Measurements from ENCODE around the gene RGS7. TPM values are rescaled to one million over a fixed set of nuclear protein-coding genes. Genes with fewer than 3 reads are reported as not detected.
"Not testable (repeated sequence)": the region's sequence is repeated elsewhere in the genome, so short reads cannot be mapped to it uniquely, and the experiment has no call there.

The RGS7 gene
- total and polyA plus RNA-seq, 2 experiments from 2014 or later = 0.32 to 1.7 TPM

DNA sequence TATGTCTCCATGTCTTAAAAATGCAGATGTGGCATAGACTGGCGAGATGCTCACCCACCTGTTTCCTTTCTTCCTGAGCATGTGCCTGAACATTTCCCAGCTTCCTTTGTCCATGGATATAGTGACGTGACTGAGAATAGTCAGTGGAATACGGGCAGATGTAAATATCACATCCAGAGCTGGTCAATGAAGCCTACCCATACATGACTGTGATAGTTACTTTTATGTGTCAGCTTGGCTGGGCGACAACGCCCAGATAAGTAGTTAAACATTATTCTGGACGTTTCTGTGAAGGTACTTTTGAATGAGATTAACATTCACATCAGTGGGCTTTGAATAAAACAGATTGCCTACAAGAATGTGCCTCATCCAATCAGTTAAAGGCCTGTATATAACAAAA, 135.7 kb downstream of the RGS7 start:
- H3K9ac ChIP-seq = no peak overlapping the region
- H2AFZ ChIP-seq = no peak overlapping the region
- no peaks in the 10 kb centered on the region for H3K36me3 ChIP-seq (ENCODE audit: low read depth)
- H3K27ac ChIP-seq = no peak overlapping the region
- no peak overlapping the region for H3K4me3 ChIP-seq
- H3K79me2 ChIP-seq (ENCODE audit: insufficient read depth) = no peaks in the 10 kb centered on the region
- in situ Hi-C loops (cut with MboI) = no loop called here
- whole genome bisulfite sequencing, 2 experiments (ENCODE audit: low coverage in 1 of 2, low lambda C conversion rate in 2 of 2, missing lambda C conversion rate in 2 of 2) = 21 to 26% methylated on average over 6 of the region's 6 CpGs
- no peaks in the 10 kb centered on the region for H3K27me3 ChIP-seq (replicated peaks; ENCODE audit: insufficient read depth)
- no peaks in the 10 kb centered on the region for H3K9me2 ChIP-seq (ENCODE audit: insufficient read depth)
- no peaks in the 10 kb centered on the region for H4K20me1 ChIP-seq (ENCODE audit: insufficient read depth)
- H3K4me2 ChIP-seq (ENCODE audit: unreplicated experiment) = no peak overlapping the region
- no peaks in the 10 kb centered on the region for H3K9me3 ChIP-seq (ENCODE audit: low read depth)
- TF ChIP-seq EZH2phosphoT487 (IDR thresholded peaks at IDR 0.05; ENCODE audit: insufficient read depth, low read depth) = no peak
- no peak for TF ChIP-seq EZH2 (IDR thresholded peaks at IDR 0.05; ENCODE audit: insufficient read depth, poor library complexity, severe bottlenecking)
- no peak for DNase-seq
- H3F3A ChIP-seq (ENCODE audit: insufficient read depth) = no peaks in the 10 kb centered on the region
- no peaks in the 10 kb centered on the region for H3K4me1 ChIP-seq (ENCODE audit: insufficient read depth)

DNA sequence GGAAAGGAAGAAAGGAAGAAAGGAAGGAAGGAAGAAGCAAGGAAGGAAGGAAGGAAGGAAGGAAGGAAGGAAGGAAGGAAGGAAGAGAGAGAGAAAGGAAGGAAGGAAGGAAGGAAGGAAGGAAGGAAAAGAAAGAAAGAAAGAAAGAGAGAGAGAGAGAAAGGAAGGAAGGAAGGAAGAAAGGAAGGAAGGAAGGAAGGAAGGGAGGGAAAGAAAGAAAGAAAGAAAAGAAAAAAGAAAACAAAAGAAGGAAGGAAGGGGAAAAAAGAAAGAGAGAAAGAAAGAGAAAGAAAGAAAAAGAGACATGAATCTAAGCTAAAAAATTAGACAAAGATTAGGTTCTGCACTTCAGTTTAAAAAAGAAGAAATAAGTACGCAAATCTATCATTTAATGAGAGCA, 136.1 kb downstream of the RGS7 start:
- 44 to 45% methylated on average over 1 of the region's 1 CpG for WGBS, 2 experiments (ENCODE audit: low coverage in 1 of 2, low lambda C conversion rate in 2 of 2, missing lambda C conversion rate in 2 of 2)
- in situ Hi-C loops (cut with MboI); H3K4me1 ChIP-seq (ENCODE audit: insufficient read depth); H3K9ac ChIP-seq; H4K20me1 ChIP-seq (ENCODE audit: insufficient read depth); DNase-seq; H3F3A ChIP-seq (ENCODE audit: insufficient read depth); H3K36me3 ChIP-seq (ENCODE audit: low read depth); H3K27me3 ChIP-seq (replicated peaks; ENCODE audit: insufficient read depth); H2AFZ ChIP-seq; H3K9me3 ChIP-seq (ENCODE audit: low read depth); H3K79me2 ChIP-seq (ENCODE audit: insufficient read depth); H3K4me3 ChIP-seq; H3K27ac ChIP-seq; H3K9me2 ChIP-seq (ENCODE audit: insufficient read depth); H3K4me2 ChIP-seq (ENCODE audit: unreplicated experiment): not testable (repeated sequence)

DNA sequence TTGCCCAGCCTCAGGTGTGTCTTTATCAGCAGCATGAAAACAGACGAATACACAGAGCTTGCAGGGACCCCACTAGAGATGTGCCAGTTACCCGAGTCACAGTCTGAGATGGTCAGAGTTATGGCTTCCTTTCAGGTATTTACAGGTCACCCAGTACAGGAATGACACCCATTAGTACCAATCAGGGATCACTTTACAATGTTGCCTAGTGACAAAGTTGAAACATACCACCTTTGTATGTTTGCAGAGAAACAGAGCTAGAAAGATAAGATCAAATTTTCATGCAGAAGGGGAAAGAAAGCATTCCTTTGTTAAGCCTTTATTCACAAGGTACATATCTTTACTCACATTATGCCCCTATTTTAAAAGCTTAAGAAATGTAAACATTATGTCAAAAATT, 137.6 kb downstream of the RGS7 start:
- 14 to 15% methylated on average over 2 of the region's 2 CpGs for WGBS, 2 experiments (ENCODE audit: low coverage in 1 of 2, low lambda C conversion rate in 2 of 2, missing lambda C conversion rate in 2 of 2)
- Histone ChIP-seq H3K27ac (no peak overlapping the region), H3K79me2 (ENCODE audit: insufficient read depth) (no peaks in the 10 kb centered on the region), H3K9me3 (ENCODE audit: low read depth) (no peaks in the 10 kb centered on the region), H3K4me3 (no peak overlapping the region), H3F3A (ENCODE audit: insufficient read depth) (no peaks in the 10 kb centered on the region), H3K9me2 (ENCODE audit: insufficient read depth) (no peaks in the 10 kb centered on the region), H4K20me1 (ENCODE audit: insufficient read depth) (no peaks in the 10 kb centered on the region), H3K4me2 (ENCODE audit: unreplicated experiment) (no peak overlapping the region), H3K9ac (no peak overlapping the region), H3K4me1 (ENCODE audit: insufficient read depth) (no peaks in the 10 kb centered on the region), H3K27me3 (replicated peaks; ENCODE audit: insufficient read depth) (no peaks in the 10 kb centered on the region), H3K36me3 (ENCODE audit: low read depth) (no peaks in the 10 kb centered on the region), H2AFZ (no peak overlapping the region)
- TF ChIP-seq EZH2 (IDR thresholded peaks at IDR 0.05; ENCODE audit: insufficient read depth, poor library complexity, severe bottlenecking) = no peak
- TF ChIP-seq EZH2phosphoT487 (IDR thresholded peaks at IDR 0.05; ENCODE audit: insufficient read depth, low read depth) = no peak
- DNase-seq = no peak
- in situ Hi-C loops (cut with MboI) = no loop called here

DNA sequence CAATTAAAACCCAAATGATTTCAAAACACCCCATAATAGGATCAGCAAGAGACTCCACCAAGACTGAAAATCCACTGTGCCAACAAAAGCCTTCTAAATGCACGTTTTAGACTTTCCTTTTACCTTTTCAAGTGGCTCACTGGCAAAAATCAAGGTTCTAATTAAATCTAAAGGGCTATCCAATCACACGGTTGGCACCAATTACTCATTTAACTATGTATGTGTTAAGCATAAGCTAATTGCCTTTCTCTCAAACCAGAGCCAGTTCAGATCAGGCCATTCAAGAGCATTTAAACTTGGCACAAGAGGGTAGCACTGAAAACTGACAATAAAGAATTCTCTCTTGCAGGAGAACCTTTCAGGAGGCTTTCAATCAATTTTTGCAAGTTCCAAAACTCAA, 139.5 kb downstream of the RGS7 start:
- Histone ChIP-seq H3K9me3 (ENCODE audit: low read depth) (no peaks in the 10 kb centered on the region), H2AFZ (no peak overlapping the region), H3K27me3 (replicated peaks; ENCODE audit: insufficient read depth) (no peaks in the 10 kb centered on the region), H3K27ac (no peak overlapping the region), H3K36me3 (ENCODE audit: low read depth) (no peaks in the 10 kb centered on the region), H3K9ac (no peak overlapping the region), H3K9me2 (ENCODE audit: insufficient read depth) (no peaks in the 10 kb centered on the region), H4K20me1 (ENCODE audit: insufficient read depth) (no peaks in the 10 kb centered on the region), H3K4me2 (ENCODE audit: unreplicated experiment) (no peak overlapping the region), H3F3A (ENCODE audit: insufficient read depth) (no peaks in the 10 kb centered on the region), H3K4me1 (ENCODE audit: insufficient read depth) (no peaks in the 10 kb centered on the region), H3K79me2 (ENCODE audit: insufficient read depth) (no peaks in the 10 kb centered on the region), H3K4me3 (no peak overlapping the region)
- WGBS, 2 experiments (ENCODE audit: low coverage in 1 of 2, low lambda C conversion rate in 2 of 2, missing lambda C conversion rate in 2 of 2) = 32 to 33% methylated on average over 2 of the region's 2 CpGs
- TF ChIP-seq EZH2phosphoT487 (IDR thresholded peaks at IDR 0.05; ENCODE audit: insufficient read depth, low read depth) (no peak), EZH2 (IDR thresholded peaks at IDR 0.05; ENCODE audit: insufficient read depth, poor library complexity, severe bottlenecking) (no peak)
- in situ Hi-C loops (cut with MboI) = no loop called here
- DNase-seq = no peak

DNA sequence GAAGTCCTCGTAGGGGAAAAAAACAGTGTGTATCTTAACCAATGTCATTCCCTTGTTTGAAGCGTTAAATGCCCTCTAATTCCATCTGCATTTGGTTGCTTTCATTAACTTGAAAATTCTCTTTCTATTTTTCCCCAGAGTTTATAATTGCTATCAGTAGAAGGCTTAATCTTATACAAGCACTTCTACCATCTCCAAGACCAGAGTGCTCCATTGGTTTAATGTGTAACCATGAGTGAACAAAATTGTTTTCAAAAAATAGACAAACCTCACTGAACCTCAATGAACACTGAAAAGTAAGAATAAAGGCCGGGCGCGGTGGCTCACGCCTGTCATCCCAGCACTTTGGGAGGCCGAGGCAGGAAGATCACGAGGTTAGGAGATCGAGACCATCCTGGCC, 141.3 kb downstream of the RGS7 start:
- TF ChIP-seq EZH2 (IDR thresholded peaks at IDR 0.05; ENCODE audit: insufficient read depth, poor library complexity, severe bottlenecking) (no peak), EZH2phosphoT487 (IDR thresholded peaks at IDR 0.05; ENCODE audit: insufficient read depth, low read depth) (no peak)
- Histone ChIP-seq H3K36me3 (ENCODE audit: low read depth) (no peaks in the 10 kb centered on the region), H3K9me3 (ENCODE audit: low read depth) (no peaks in the 10 kb centered on the region), H3F3A (ENCODE audit: insufficient read depth) (no peaks in the 10 kb centered on the region), H3K9me2 (ENCODE audit: insufficient read depth) (no peaks in the 10 kb centered on the region), H3K4me3 (no peak overlapping the region), H3K27me3 (replicated peaks; ENCODE audit: insufficient read depth) (no peaks in the 10 kb centered on the region), H3K4me2 (ENCODE audit: unreplicated experiment) (no peak overlapping the region), H3K79me2 (ENCODE audit: insufficient read depth) (no peaks in the 10 kb centered on the region), H3K9ac (no peak overlapping the region), H3K27ac (no peak overlapping the region), H4K20me1 (ENCODE audit: insufficient read depth) (no peaks in the 10 kb centered on the region), H2AFZ (no peak overlapping the region), H3K4me1 (ENCODE audit: insufficient read depth) (no peaks in the 10 kb centered on the region)
- in situ Hi-C loops (cut with MboI) = no loop called here
- 47 to 56% methylated on average over 9 of the region's 9 CpGs for WGBS, 2 experiments (ENCODE audit: low coverage in 1 of 2, low lambda C conversion rate in 2 of 2, missing lambda C conversion rate in 2 of 2)
- DNase-seq = no peak

Measured in GM23248 (cell line).